ENCODE measurements around the gene OR8D2.
"Not testable (repeated sequence)": the region's sequence is repeated elsewhere in the genome, so short reads cannot be mapped to it uniquely, and the experiment has no call there.

Gene OR8D2

GRCh38 chr11:124278261-124278660 is 41.7 kb downstream of the OR8D2 start:
- no peak overlapping the region for H3K9ac ChIP-seq (ENCODE audit: low read depth, low read length)
- no peak overlapping the region for H3K4me3 ChIP-seq (ENCODE audit: low read depth, low read length)
- H3K27me3 ChIP-seq (ENCODE audit: control insufficient read depth, insufficient read depth, low read length) = no peaks in the 10 kb centered on the region
- H3K4me1 ChIP-seq (ENCODE audit: control insufficient read depth, insufficient read depth, low read length) = peaks cover 11% of the 10 kb centered on the region
- H3K36me3 ChIP-seq (ENCODE audit: control insufficient read depth, insufficient read depth, low read length) = no peaks in the 10 kb centered on the region
- H3K9me3 ChIP-seq (ENCODE audit: control insufficient read depth, insufficient read depth, low read length) = no peaks in the 10 kb centered on the region

- Histone ChIP-seq H3K4me1 (ENCODE audit: control insufficient read depth, insufficient read depth, low read length) (peaks cover 11% of the 10 kb centered on the region), H3K27me3 (ENCODE audit: control insufficient read depth, insufficient read depth, low read length) (no peaks in the 10 kb centered on the region), H3K9ac (ENCODE audit: low read depth, low read length) (no peak overlapping the region), H3K36me3 (ENCODE audit: control insufficient read depth, insufficient read depth, low read length) (no peaks in the 10 kb centered on the region), H3K4me3 (ENCODE audit: low read depth, low read length) (no peak overlapping the region), H3K9me3 (ENCODE audit: control insufficient read depth, insufficient read depth, low read length) (no peaks in the 10 kb centered on the region)
Observed at GRCh38 chr11:124277804-124278203, 42.2 kb downstream of the OR8D2 start.

- Histone ChIP-seq H3K4me3 (ENCODE audit: low read depth, low read length) (no peak overlapping the region), H3K9me3 (ENCODE audit: control insufficient read depth, insufficient read depth, low read length) (no peaks in the 10 kb centered on the region), H3K27me3 (ENCODE audit: control insufficient read depth, insufficient read depth, low read length) (no peaks in the 10 kb centered on the region), H3K9ac (ENCODE audit: low read depth, low read length) (no peak overlapping the region), H3K4me1 (ENCODE audit: control insufficient read depth, insufficient read depth, low read length) (peaks cover 11% of the 10 kb centered on the region), H3K36me3 (ENCODE audit: control insufficient read depth, insufficient read depth, low read length) (no peaks in the 10 kb centered on the region)
Observed at GRCh38 chr11:124277207-124277606, 42.8 kb downstream of the OR8D2 start.

- Histone ChIP-seq H3K9me3 (ENCODE audit: control insufficient read depth, insufficient read depth, low read length) (no peaks in the 10 kb centered on the region), H3K27me3 (ENCODE audit: control insufficient read depth, insufficient read depth, low read length) (no peaks in the 10 kb centered on the region), H3K9ac (ENCODE audit: low read depth, low read length) (no peak overlapping the region), H3K4me1 (ENCODE audit: control insufficient read depth, insufficient read depth, low read length) (peaks cover 11% of the 10 kb centered on the region), H3K36me3 (ENCODE audit: control insufficient read depth, insufficient read depth, low read length) (no peaks in the 10 kb centered on the region), H3K4me3 (ENCODE audit: low read depth, low read length) (no peak overlapping the region)
Observed at GRCh38 chr11:124276081-124276480, 43.9 kb downstream of the OR8D2 start.

- H3K9me3 ChIP-seq (ENCODE audit: control insufficient read depth, insufficient read depth, low read length) = no peaks in the 10 kb centered on the region
- H3K27me3 ChIP-seq (ENCODE audit: control insufficient read depth, insufficient read depth, low read length) = no peaks in the 10 kb centered on the region
- no peak overlapping the region for H3K4me3 ChIP-seq (ENCODE audit: low read depth, low read length)
- no peaks in the 10 kb centered on the region for H3K36me3 ChIP-seq (ENCODE audit: control insufficient read depth, insufficient read depth, low read length)
- peaks cover 11% of the 10 kb centered on the region for H3K4me1 ChIP-seq (ENCODE audit: control insufficient read depth, insufficient read depth, low read length)
- H3K9ac ChIP-seq (ENCODE audit: low read depth, low read length) = no peak overlapping the region
Observed at GRCh38 chr11:124274000-124274399, 46.0 kb downstream of the OR8D2 start.

- H3K4me3 ChIP-seq (ENCODE audit: low read depth, low read length); H3K36me3 ChIP-seq (ENCODE audit: control insufficient read depth, insufficient read depth, low read length); H3K9ac ChIP-seq (ENCODE audit: low read depth, low read length); H3K27me3 ChIP-seq (ENCODE audit: control insufficient read depth, insufficient read depth, low read length); H3K9me3 ChIP-seq (ENCODE audit: control insufficient read depth, insufficient read depth, low read length): not testable (repeated sequence)
- peaks cover 11% of the 10 kb centered on the region for H3K4me1 ChIP-seq (ENCODE audit: control insufficient read depth, insufficient read depth, low read length)
Observed at GRCh38 chr11:124270886-124271285, 49.1 kb downstream of the OR8D2 start.
